ENCODE results near the gene CLDN19. TPM values are rescaled to one million over a fixed set of nuclear protein-coding genes. Genes with fewer than 3 reads are reported as not detected.

CLDN19 gene
- total and polyA plus RNA-seq, 2 donors (not counting 1 experiment from before 2014, with no cell fraction given) = 0.03 TPM; not detected in 1

Other genes starting within 250 kb of the CLDN19 start
- gene PPIH, start 81.8 kb downstream of the CLDN19 start, total RNA-seq = 48.8 and 50.3 TPM in 2 replicates
- gene PPIH, start 81.8 kb downstream of the CLDN19 start, polyA plus RNA-seq = 42.4 and 51.4 TPM in 2 replicates
- 314 and 345 TPM in 2 replicates for gene YBX1, start 57.8 kb downstream of the CLDN19 start, total RNA-seq
- gene YBX1, start 57.8 kb downstream of the CLDN19 start, polyA plus RNA-seq = 164 and 244 TPM in 2 replicates
- 42.2 and 46.1 TPM in 2 replicates for gene P3H1, start 26.8 kb upstream of the CLDN19 start, total RNA-seq
- gene P3H1, start 26.8 kb upstream of the CLDN19 start, polyA plus RNA-seq = 51.3 and 52.1 TPM in 2 replicates
- gene C1orf50, start 27.0 kb upstream of the CLDN19 start, total RNA-seq = 13.1 and 17.1 TPM in 2 replicates
- gene C1orf50, start 27.0 kb upstream of the CLDN19 start, polyA plus RNA-seq = 2.7 and 4.5 TPM in 2 replicates
- gene TMEM269, start 44.8 kb upstream of the CLDN19 start, total RNA-seq = 0.46 and 0.47 TPM in 2 replicates
- 0.21 and 0.32 TPM in 2 replicates for gene TMEM269, start 44.8 kb upstream of the CLDN19 start, polyA plus RNA-seq
- 13.1 and 13.5 TPM in 2 replicates for gene ERMAP, start 76.9 kb upstream of the CLDN19 start, total RNA-seq
- 4.9 and 6.8 TPM in 2 replicates for gene ERMAP, start 76.9 kb upstream of the CLDN19 start, polyA plus RNA-seq
- gene SVBP, start 77.2 kb upstream of the CLDN19 start, total RNA-seq = 21.9 and 23.2 TPM in 2 replicates
- 12.4 and 12.6 TPM in 2 replicates for gene SVBP, start 77.2 kb upstream of the CLDN19 start, polyA plus RNA-seq
- gene ZNF691, start 106.4 kb upstream of the CLDN19 start, total RNA-seq = 17.1 and 18.4 TPM in 2 replicates
- gene ZNF691, start 106.4 kb upstream of the CLDN19 start, polyA plus RNA-seq = 8.3 and 12.4 TPM in 2 replicates
- gene SLC2A1, start 218.6 kb upstream of the CLDN19 start, total RNA-seq = 240 and 241 TPM in 2 replicates
- 223 and 346 TPM in 2 replicates for gene SLC2A1, start 218.6 kb upstream of the CLDN19 start, polyA plus RNA-seq

All from B cell (primary cell).